ENCODE measurements around the gene CDK17. TPM values are rescaled to one million over a fixed set of nuclear protein-coding genes. Genes with fewer than 3 reads are reported as not detected.
"Not testable (repeated sequence)": the region's sequence is repeated elsewhere in the genome, so short reads cannot be mapped to it uniquely, and the experiment has no call there.

CDK17 gene
- total RNA-seq, 1 donor: 73.8 TPM

DNA sequence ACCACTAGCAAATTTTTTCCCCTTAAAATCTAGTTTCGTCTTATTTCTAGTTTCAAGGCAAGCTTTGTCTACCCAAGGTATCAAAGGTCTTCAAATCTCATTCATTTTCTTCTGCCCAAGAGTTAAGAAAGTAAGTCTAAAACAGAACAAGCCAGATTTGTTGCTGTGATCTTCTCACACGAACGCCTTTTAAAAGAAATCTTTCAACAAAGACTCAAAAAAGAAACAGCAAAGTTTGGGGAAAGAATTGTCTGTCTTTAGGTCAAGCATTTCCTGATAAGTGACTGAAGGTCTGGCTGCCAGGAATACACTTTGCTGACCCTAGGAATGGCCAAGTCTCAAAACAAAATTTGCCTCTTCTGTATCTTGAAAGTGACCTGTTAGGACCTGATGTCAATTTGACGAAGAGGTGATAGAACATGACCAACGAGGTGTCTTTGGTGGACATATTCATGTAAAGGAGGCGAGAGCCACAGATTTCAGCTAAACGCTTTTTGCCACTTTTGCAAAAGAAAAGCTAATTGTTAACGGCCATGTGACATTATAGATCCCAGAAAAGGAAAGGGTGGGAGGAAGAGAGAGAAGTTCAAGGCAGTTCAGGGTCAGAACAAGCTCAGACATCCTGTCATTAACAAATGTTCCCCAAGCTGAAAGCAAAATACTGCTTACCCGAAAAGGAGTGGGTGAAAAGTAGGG lies 1.7 kb downstream of the CDK17 start:
- TF ChIP-seq, protein P1, sequence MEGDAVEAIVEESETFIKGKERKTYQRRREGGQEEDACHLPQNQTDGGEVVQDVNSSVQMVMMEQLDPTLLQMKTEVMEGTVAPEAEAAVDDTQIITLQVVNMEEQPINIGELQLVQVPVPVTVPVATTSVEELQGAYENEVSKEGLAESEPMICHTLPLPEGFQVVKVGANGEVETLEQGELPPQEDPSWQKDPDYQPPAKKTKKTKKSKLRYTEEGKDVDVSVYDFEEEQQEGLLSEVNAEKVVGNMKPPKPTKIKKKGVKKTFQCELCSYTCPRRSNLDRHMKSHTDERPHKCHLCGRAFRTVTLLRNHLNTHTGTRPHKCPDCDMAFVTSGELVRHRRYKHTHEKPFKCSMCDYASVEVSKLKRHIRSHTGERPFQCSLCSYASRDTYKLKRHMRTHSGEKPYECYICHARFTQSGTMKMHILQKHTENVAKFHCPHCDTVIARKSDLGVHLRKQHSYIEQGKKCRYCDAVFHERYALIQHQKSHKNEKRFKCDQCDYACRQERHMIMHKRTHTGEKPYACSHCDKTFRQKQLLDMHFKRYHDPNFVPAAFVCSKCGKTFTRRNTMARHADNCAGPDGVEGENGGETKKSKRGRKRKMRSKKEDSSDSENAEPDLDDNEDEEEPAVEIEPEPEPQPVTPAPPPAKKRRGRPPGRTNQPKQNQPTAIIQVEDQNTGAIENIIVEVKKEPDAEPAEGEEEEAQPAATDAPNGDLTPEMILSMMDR (IDR thresholded peaks at IDR 0.05; ENCODE audit: insufficient read depth, low read depth, low read length): no peak
- peak overlapping the region; percentile 93 for H3K4me3 ChIP-seq (ENCODE audit: low read depth, low read length)
- DNase-seq (ENCODE audit: low read depth): peak; percentile 37

DNA sequence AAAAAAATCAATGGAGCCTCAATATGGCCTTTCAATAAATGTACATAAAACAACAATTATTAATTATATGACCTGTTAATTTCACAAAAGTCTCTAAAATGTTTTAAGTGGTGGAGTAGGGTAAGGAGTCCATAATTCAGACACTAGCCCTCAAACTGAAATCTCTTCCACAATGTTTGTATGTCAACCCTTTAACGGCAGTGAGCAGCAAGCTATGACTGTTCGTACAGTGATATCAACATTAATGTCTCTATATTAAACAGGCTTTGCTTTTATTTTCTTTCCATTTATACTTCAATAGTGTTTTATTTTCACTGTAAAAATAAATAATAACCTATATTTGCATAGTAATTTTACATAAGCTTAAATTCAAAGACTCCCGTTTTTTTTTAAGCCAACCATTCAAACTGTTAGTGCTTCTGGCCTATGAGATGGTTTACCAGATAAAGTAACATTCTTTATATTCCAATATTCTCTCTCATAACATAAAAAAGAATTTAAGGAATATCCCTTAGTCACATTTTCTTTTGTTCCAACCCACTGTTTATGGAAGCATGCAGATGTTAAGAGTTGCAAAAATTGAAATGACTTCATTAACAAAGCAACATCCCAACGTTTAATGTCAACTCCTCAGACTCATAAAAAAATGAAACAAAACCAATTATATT lies 2.3 kb downstream of the CDK17 start:
- TF ChIP-seq, protein P1 (IDR thresholded peaks at IDR 0.05; ENCODE audit: insufficient read depth, low read depth, low read length): no peak
- peak overlapping the region; percentile 93 for H3K4me3 ChIP-seq (ENCODE audit: low read depth, low read length)
- DNase-seq (ENCODE audit: low read depth): peak; percentile 52

DNA sequence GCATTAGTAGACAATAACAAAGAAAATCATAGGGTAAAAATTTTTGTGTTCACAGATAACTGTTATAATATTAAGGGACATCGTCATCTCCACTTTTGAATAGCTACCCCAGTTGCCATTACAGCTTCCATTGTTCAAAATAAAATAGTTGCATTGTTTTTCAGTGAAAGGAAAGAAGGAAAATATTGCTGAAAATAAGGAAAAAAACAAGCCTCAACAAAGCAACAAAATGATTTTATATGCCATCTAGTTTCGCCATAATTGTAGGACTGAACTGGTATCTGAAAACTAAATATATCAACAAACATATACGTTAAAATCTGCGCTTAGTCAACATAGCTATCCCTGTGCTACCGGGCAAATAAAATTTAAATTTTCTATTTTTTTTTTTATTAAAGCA lies 3.3 kb downstream of the CDK17 start:
- TF ChIP-seq, protein P1 (IDR thresholded peaks at IDR 0.05; ENCODE audit: insufficient read depth, low read depth, low read length): no peak
- peak overlapping the region; percentile 93 for H3K4me3 ChIP-seq (ENCODE audit: low read depth, low read length)
- DNase-seq (ENCODE audit: low read depth): no peak

DNA sequence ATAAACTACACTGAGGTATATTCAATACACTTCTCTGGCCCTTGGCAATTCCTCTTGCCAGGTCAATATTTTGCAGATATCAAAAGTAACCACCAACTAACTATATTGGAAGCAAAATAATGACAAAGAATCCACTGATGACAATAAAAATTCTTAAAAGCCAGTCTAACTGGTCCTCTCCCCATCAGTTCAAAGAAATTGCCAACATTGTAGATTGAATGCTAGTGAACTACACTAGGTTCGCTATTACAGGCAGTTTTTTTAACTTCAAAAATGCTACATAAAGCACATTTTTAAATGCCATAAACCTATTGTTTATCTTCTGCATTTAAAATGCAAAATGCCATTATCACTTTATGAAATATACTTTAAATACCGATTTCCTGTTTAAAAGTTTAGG lies 4.0 kb downstream of the CDK17 start:
- DNase-seq (ENCODE audit: low read depth): no peak
- no peak overlapping the region for H3K4me3 ChIP-seq (ENCODE audit: low read depth, low read length)
- TF ChIP-seq, protein P1 (IDR thresholded peaks at IDR 0.05; ENCODE audit: insufficient read depth, low read depth, low read length): no peak

DNA sequence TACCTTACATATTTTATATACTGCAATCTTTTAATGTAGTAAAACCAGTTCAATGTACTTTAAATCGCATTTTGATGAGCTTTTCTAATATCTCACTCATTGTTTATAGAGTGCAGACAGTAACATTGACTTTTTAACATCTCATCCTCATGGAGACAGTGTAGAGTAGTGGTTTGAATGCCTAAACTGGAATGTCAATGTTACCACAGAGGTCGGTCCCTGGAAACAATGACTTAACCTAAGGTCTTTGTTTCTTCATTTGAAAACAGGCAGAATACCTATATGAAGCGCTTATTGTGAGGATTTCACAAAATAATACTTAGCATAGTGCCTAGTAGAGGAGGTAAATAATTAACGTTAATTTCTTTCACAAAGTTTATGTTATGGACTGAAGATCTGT lies 5.0 kb downstream of the CDK17 start:
- no peak for DNase-seq (ENCODE audit: low read depth)
- H3K4me3 ChIP-seq (ENCODE audit: low read depth, low read length): no peak overlapping the region
- TF ChIP-seq, protein P1 (IDR thresholded peaks at IDR 0.05; ENCODE audit: insufficient read depth, low read depth, low read length): no peak

DNA sequence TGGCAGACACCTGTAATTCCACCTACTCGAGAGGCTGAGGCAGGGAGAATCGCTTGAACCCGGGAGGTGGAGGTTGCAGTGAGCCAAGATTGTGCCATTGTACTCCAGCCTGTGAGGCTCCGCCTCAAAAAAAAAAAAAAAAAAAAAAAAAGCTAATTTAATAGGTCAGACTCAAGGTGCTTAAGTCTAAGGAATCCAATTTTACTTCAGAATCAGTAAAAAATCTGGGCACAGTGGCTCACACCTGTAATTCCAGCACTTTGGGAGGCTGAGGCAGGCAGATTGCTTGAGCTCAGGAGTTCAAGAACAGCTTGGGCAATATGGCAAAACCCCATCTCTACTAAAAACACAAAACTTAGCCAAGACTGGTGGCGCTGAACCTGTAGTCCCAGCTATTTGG lies 7.0 kb downstream of the CDK17 start:
- not testable (repeated sequence) for H3K4me3 ChIP-seq (ENCODE audit: low read depth, low read length); DNase-seq (ENCODE audit: low read depth)

DNA sequence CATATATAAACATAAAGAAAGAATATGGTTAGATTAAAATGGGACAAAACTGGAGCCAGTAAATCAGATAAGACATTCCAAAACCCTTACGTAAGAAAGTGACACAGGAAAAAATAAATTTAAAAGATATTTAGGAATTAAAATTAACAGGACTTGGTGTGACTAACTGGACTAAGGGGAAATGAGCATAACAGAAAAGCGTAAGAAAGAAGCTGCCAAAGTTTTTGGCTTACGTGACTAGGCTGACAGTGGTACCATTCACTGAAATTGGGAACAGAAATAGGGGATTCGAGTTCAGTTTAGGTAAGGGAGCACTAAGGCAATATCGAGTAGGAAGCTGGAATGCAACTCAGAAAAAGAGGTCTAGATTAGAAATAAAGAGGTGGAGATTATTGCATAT lies 7.8 kb downstream of the CDK17 start:
- H3K4me3 ChIP-seq (ENCODE audit: low read depth, low read length): no peak overlapping the region
- no peak for DNase-seq (ENCODE audit: low read depth)
- TF ChIP-seq, protein P1 (IDR thresholded peaks at IDR 0.05; ENCODE audit: insufficient read depth, low read depth, low read length): no peak

All from fibroblast of villous mesenchyme (primary cell).